ENCODE measurements around the gene KCNT2.
"Not testable (repeated sequence)": the region's sequence is repeated elsewhere in the genome, so short reads cannot be mapped to it uniquely, and the experiment has no call there.

KCNT2 gene

GRCh38 chr1:196593955-196594354, 14.3 kb downstream of the KCNT2 start:
- in situ Hi-C loops (cut with MboI; ENCODE audit: low sequenced_read_pairs): no loop called here

DNA sequence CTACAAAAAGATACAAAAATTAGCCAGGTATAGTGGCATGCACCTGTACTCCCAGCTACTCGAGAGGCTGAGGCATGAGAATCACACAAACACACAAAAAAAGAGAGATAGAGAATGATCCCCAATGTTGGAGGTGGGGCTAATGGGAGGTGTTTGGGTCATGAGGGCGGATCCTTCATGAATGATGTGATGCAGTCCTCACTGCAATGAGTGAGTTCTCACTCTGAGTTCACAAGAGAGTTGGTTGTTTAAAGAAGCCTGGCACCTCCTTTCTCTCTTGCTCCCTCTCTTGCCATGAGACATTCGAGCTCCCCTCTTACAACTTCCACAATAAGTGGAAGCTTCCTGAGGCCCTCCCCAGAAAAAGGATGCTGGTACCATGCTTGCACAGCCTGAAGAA, 17.3 kb downstream of the KCNT2 start:
- in situ Hi-C loops (cut with MboI; ENCODE audit: low sequenced_read_pairs): no loop called here

DNA sequence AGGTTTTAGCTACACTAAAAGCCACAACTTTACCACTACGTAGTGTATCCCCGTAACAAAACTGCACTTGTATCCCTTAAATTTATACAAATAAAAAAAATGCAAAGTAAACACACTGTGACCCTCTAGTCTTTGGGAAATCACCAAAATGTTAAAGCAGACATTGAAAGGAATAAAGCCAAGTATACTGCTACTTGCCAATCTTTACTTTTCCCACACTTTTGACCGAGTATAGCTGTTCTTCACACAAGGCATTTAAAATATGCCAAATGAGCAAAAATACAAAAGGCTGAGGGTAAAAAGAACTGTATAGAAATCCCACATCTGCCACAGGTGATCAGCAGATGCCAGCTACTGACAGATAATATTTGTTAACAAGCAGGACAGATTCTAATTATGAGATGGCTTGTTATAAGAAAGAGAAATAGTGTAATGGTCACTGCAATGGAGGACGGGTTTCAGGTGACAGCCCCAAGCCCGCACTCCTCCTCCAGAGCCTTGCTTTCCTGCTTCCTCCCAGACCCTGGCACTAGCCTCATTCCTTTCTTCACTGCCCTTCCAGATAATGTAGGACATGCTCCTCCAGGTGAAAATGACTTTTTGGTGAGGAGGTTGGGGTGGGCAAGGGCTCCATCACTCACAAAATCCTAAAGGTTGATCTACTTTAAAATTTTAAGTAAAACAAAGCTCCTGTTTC, 18.1 kb downstream of the KCNT2 start:
- in situ Hi-C loops (cut with MboI; ENCODE audit: low sequenced_read_pairs): no loop called here

DNA sequence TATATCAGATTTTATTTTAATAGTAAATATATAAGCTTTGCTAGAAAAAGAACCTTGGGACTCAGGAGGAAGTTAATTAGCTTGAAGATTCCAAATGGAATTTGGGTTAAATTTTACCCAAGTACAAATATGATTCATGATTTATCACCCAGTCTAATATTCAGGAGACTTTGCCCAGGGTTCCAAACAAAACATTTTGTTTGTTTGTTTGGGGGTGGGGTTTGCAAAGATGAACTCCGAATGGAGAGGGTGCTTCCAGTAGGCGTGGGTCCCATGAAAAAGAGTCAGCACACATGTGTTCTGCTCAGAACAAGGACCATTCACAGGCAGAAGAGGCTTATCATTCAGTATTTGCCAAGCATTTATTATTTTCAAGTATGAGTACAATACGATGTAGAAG, 23.5 kb downstream of the KCNT2 start:
- in situ Hi-C loops (cut with MboI; ENCODE audit: low sequenced_read_pairs): no loop called here

DNA sequence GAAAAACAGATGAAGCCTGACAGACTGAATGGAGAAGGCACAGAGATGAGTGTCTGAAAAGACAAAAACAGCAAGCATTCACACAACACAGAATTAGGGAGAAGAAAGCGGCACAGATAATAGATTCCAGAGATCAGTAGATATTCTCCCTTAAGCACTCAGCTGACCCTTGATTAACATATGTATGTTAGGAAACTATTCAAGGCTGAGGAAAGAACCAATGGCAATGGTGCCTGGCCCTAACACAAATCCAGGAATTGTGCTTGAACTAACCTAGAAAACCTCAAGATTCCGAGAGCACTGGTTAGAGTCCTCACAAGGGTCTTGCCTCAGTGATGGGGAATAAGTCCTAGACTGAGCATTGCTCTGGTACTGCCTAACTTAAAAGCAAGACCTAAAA, 30.9 kb downstream of the KCNT2 start:
- in situ Hi-C loops (cut with MboI; ENCODE audit: low sequenced_read_pairs): no loop called here

DNA sequence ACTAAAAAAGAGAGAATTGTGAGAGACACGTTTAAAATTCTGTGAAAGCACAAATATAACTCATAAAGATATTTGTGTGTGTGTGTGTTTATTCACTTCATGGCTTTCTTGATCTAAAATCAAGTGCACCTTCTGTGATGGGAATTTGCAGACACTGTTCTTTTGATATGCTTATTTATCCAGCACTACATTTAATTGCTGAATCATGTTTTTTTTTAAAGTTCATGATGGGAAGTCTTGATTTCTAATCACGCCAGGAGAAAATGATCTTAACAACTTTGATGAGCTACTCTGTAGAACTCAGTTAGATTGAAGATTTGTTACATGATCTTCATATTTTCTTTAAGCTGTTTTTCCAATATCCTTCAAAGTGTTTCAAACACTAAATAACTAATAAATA, 35.0 kb downstream of the KCNT2 start:
- in situ Hi-C loops (cut with MboI; ENCODE audit: low sequenced_read_pairs): no loop called here

DNA sequence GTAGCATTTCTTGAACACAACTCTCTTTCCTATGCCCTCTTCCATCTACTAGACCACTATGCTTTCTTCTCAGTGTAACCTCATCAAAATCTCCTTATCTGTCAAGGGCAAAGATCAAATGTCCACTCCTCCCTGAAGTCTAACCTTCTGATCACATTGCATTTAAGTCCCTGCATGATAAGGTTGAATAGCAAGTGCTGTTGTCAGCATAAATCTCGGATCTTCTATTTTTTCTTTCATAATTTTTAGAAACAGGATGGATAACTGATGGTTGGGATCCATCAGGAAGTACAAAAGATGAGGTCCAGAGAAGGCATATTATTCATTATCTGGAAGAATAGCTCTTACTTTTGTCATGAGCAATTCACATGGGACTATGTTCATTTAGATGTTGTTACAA, 41.0 kb downstream of the KCNT2 start:
- in situ Hi-C loops (cut with MboI; ENCODE audit: low sequenced_read_pairs): no loop called here

- in situ Hi-C loops (cut with MboI; ENCODE audit: low sequenced_read_pairs): no loop called here
These were observed 44.5 kb downstream of the KCNT2 start for GRCh38 chr1:196563768-196564167.

- in situ Hi-C loops (cut with MboI; ENCODE audit: low sequenced_read_pairs): no loop called here
These were observed 48.9 kb downstream of the KCNT2 start for GRCh38 chr1:196559314-196559713.

DNA sequence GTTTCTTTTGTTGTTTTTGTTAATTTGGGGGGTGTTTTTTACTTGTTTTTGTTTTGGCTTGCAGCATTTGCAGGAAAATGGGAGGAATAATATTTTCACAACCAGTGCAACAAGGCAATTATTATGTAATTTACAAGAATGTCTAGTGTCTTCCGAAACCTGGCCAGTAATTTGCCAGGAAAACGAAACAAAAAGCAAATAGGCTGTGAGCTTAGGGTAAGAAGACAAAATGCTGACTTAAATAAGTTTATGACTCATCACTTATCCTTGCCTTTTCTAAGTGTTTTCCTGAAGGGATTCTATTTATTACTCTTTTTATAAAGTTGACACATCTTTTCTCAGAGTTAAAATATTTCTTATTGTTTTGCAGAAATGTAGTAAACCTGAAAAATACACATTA, 49.8 kb downstream of the KCNT2 start:
- in situ Hi-C loops (cut with MboI; ENCODE audit: low sequenced_read_pairs): no loop called here

GRCh38 chr1:196557797-196558196, 50.4 kb downstream of the KCNT2 start:
- in situ Hi-C loops (cut with MboI; ENCODE audit: low sequenced_read_pairs): no loop called here

DNA sequence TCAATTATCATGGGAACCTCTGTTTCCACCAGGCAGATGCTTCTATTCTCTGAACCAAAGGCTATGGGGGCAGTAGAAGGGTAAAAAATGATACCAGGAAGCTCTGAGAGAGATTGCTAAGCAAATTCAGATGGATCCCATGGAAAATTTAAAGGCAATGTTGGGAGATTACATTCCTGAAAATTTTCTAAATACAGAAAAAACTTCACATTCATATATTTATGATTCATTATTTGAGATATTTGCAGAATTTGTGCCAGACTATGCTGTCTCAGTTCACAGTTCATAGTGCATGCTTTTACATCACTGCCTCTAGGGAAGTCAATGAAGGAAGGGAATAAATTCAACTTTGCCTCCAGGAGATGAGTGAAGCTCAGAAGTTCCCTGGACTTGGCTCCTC, 57.5 kb downstream of the KCNT2 start:
- in situ Hi-C loops (cut with MboI; ENCODE audit: low sequenced_read_pairs): no loop called here

GRCh38 chr1:196546272-196547111, 61.7 kb downstream of the KCNT2 start:
- in situ Hi-C loops (cut with MboI; ENCODE audit: low sequenced_read_pairs): no loop called here

DNA sequence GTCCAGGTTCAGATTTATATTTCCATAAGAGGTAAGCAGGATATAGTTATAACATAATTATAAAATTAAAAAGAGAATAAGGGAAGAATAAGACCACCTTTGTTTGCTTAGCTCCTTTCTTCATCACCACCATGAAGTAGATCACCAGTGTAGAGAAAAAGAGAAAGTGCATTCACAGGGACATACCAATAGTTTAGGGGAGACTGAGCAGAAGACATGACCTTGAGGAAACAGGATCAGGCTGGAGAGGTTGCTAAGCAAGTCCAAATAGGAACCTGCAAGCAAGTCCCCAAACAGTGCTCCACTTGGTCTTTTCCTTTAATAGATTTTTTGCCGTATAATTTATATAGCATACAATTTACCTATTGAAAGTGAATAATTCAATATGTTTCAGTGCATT, 63.0 kb downstream of the KCNT2 start:
- in situ Hi-C loops (cut with MboI; ENCODE audit: low sequenced_read_pairs): no loop called here

DNA sequence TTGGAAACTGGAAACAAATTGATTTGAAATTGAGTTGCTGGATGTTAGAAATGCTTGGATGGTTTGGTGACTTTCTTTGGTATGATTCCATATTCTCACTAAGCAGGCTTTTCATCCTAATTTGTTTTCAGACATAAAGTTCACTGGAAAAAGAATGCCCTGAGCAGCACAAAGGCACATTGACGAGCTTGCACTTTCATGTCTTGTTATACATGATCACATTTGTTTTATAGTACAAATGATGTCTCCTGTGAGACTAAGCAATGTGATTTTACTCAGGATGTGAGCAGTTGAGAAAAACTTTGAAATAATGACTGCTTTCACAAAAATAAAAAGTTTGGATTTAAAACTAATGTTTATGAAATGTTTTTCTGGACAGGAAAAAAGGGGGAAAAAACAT, 63.6 kb downstream of the KCNT2 start:
- in situ Hi-C loops (cut with MboI; ENCODE audit: low sequenced_read_pairs): no loop called here

DNA sequence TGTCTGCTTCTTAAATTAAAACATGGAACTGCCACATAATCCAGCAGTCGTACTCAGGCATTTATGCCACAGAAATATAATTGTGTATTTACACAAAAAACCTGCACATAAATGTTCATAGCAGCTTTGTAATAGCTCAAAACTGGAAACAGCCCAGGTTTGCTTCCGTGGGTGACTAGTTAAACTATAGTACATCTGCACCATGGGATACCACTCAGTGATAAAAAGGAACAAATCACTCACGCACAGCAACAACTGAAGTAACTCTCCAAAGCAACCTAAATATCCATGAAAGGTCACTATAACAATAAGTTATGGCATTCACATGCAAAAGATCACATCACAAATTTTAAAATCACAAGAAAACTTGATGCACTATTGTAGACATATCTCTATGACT, 64.4 kb downstream of the KCNT2 start:
- in situ Hi-C loops (cut with MboI; ENCODE audit: low sequenced_read_pairs): no loop called here

- in situ Hi-C loops (cut with MboI; ENCODE audit: low sequenced_read_pairs): no loop called here
These were observed 69.8 kb downstream of the KCNT2 start for GRCh38 chr1:196538473-196538872.

- in situ Hi-C loops (cut with MboI; ENCODE audit: low sequenced_read_pairs): no loop called here
These were observed 72.5 kb downstream of the KCNT2 start for GRCh38 chr1:196535727-196536126.

- in situ Hi-C loops (cut with MboI; ENCODE audit: low sequenced_read_pairs): no loop called here
These were observed 76.3 kb downstream of the KCNT2 start for GRCh38 chr1:196531737-196532524.

DNA sequence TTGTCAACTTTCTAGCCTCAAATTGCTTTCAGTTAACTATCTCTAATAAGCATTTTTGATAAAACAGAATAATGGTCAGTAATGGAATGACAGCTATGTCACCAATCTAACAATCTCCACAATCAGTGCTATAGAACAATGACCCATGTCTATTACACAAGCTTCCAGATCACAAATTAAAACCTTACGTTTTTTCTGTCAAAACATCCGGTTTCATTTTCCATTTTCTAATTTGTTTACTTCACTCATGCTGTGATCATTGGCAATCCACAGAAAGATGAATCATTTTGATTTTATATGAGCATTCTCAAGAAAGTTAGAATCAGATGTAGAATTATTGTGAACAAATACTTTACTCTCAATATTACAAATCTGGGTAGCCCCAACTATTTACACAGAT, 80.3 kb downstream of the KCNT2 start:
- in situ Hi-C loops (cut with MboI; ENCODE audit: low sequenced_read_pairs): no loop called here

DNA sequence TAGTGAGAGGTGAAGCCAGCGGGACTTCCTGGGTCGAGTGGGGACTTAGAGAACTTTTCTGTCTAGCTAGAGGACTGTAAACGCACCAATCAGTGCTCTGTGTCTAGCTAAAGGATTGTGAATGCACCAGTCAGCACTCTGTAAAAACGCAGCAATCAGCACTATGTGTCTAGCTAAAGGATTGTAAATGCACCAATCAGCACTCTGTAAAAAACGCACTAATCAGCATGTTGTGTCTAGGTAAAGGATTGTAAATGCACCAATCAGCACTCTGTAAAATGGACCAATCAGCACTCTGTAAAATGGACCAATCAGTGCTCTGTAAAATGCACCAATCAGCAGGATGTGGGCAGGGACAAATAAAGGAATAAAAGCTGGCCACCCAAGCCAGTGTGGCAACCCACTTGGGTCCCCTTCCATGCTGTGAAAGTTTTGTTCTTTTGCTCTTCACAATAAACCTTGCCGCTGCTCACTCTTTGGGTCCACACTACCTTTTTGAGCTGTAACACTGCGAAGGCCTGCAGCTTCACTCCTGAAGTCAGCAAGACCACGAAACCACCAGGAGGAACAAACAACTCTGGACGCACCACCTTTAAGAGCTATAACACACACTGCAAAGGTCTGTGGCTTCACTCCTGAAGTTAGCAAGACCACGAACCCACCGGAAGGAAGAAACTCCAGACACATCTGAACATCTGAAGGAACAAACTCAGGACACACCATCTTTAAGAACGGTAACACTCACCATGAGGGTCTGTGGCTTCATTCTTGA, 85.5 kb downstream of the KCNT2 start:
- in situ Hi-C loops (cut with MboI; ENCODE audit: low sequenced_read_pairs): not testable (repeated sequence)
